Measurements from ENCODE around the gene KIF13A.
"Not testable (repeated sequence)": the region's sequence is repeated elsewhere in the genome, so short reads cannot be mapped to it uniquely, and the experiment has no call there.

Gene KIF13A

GRCh38 chr6:17790489-17790888 is 196.9 kb downstream of the KIF13A start:
- no peak for DNase-seq (ENCODE audit: low spot score)

DNA sequence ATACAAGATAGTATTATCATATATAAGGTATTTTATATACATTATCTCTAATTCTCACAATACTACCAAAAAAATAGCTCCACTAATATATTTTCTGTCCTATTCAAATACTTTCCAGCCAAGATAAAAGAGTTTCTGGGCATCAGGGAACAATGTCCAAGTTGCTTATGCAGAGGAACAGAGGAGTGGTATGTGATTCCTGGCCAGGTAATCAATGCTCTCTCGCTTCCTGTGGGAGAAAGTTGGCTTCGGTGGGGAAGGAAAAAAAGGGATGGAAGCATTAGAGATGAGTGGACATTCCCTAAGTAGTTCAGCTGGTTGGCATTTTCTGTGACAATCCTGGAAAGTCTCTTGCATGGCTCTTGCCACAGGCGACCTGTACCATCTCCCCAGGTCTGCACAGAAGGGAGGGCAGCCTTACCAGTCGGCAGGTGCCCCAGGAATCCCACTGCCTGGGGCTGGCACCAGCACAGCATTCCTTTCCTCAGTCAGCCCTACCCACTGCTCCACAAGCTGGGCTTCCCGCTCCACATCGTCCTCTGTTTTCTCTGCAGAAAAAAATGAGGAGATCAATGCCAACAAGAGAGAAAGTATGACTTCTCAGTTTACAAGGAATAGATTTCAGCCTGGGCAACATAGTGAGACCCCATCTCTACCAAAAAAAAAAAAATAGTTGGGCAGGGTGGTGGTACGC is 202.2 kb downstream of the KIF13A start:
- no peak for DNase-seq (ENCODE audit: low spot score)

DNA sequence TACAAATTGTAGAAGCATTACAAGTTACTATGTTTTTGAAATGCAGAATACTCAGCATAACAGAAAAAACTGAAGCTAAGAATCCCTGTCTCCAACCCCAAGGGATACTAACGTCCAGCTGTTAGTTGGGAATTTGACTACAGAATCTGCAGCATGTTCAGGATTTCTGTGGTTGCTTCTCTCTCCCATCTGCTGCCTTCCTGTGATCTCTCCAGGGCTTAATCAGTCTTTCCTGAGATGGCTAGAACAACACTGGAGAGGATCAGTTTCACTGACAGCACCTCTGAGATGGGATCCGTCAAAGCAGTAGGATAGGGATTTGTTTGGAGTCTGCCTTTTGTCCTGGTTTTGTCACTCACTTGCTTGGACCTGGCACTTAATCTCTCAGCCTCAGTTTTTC is 207.4 kb downstream of the KIF13A start:
- no peak for DNase-seq (ENCODE audit: low spot score)

GRCh38 chr6:17771609-17772008 is 215.8 kb downstream of the KIF13A start:
- DNase-seq (ENCODE audit: low spot score), result no peak

GRCh38 chr6:17768881-17769280 is 218.6 kb downstream of the KIF13A start:
- no peak for DNase-seq (ENCODE audit: low spot score)

- no peak for DNase-seq (ENCODE audit: low spot score)
Observed at GRCh38 chr6:17768388-17768787, 219.0 kb downstream of the KIF13A start.

- no peak for DNase-seq (ENCODE audit: low spot score)
Observed at GRCh38 chr6:17762651-17763050, 224.8 kb downstream of the KIF13A start.

DNA sequence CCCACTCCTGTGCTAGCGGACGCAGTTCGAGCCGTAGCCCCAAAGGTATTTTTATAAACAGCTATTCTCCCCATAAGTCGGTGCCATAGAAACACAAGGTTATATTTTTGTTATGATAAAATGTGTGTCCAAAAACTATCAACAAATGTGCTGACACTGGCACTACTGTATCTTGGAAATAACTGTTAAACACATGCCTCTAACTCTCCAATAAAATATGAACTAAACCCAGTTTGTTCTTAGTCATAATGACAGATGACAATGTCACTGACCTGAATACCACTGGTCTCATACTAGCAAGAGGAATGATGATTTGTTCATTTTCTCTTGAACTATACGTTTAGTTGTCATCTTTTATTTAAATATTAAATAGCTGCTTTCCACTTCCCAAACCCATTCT is 229.3 kb downstream of the KIF13A start:
- DNase-seq (ENCODE audit: low spot score), result no peak

DNA sequence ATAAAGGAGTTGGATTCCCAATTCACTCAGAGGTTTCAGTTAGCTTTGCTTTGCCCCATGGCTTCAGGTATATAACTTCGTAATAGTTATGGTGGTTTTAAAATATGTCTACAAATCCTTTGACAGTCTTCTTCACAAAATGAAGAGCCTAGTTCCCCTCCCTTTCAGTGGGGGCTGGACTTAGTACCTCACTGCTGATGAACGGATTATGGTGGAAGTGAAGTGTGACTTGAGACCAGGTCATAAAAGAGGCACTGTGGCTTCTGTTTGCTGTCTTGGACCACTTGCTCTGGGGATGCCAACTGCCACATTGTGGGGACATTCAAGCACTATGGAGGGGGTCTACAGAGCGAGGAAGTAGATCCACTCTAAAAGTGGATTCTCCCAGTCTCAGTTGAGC is 233.2 kb downstream of the KIF13A start:
- DNase-seq (ENCODE audit: low spot score), result no peak

GRCh38 chr6:17745324-17745723 is 242.1 kb downstream of the KIF13A start:
- DNase-seq (ENCODE audit: low spot score), result not testable (repeated sequence)

GRCh38 chr6:17744757-17745308 is 242.6 kb downstream of the KIF13A start:
- not testable (repeated sequence) for DNase-seq (ENCODE audit: low spot score)

DNA sequence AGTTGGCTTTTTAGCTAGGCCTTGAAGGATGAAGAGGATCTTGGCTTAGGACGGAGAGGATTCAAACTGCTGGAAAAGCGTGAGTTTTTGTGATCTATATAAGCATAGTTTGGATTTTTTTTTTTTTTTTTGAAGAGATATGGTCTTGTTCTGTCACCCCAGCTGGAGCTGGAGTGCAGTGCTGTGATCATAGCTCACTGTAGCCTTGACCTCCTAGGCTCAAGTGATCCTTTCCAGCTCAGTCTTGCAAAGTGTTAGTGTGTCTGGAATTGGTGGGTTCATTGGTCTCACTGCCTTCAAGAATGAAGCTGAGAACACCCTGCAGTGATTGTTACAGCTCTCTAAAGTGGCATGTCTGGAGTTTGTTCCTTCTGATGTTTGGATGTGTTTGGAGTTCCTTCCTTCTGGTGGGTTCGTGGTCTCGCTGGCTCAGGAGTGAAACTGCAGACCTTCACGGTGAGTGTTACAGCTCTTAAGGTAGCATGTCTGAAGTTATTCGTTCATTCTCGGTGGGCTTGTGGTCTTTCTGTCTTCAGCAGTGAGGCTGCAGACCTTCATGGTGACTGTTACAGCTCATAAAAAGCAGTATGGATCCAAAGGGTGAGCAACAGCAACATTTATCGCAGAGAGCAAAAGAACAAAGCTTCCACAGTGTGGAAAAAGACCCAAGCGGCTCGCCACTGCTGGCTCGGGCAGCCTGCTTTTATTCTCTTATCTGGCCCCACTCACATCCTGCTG is 243.2 kb downstream of the KIF13A start:
- DNase-seq (ENCODE audit: low spot score), result no peak

- DNase-seq (ENCODE audit: low spot score), result no peak
Observed at GRCh38 chr6:17741507-17741906, 245.9 kb downstream of the KIF13A start.

DNA sequence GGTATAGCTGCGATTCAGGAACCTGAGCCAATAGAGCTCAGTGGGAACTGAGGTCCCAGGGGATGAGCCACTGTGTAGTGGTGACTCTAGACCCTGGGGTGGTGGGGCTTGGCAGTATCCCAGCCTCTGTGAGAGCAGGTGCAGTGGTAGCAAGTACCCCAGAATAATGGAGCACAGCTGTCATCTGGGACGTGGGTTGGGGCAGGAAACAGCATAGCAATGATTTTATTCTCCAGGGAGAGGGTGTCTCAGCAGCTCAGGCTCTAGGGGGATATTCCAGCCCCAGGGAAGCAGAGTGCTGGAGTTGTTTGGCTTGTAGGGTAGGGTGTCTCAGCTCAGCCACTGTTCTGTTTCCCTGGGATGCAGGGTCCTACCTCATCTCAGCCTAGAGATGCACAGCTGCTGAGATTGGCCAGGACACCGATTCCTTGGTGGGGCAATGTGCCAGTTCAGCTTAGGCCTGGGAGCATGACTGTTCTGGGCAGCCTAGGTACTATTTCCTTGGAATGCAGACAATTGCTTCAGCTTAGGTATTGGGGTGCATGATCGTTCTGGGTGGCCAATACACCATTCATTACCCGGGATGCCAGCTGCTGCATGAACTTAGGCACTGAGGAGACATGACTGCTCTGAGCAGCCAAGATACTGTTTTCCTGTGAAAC is 246.7 kb downstream of the KIF13A start:
- DNase-seq (ENCODE audit: low spot score), result no peak

GRCh38 chr6:17737704-17738252 is 249.7 kb downstream of the KIF13A start:
- no peak for DNase-seq (ENCODE audit: low spot score)

- not testable (repeated sequence) for DNase-seq (ENCODE audit: low spot score)
Observed at GRCh38 chr6:17735311-17735710, 252.1 kb downstream of the KIF13A start.

DNA sequence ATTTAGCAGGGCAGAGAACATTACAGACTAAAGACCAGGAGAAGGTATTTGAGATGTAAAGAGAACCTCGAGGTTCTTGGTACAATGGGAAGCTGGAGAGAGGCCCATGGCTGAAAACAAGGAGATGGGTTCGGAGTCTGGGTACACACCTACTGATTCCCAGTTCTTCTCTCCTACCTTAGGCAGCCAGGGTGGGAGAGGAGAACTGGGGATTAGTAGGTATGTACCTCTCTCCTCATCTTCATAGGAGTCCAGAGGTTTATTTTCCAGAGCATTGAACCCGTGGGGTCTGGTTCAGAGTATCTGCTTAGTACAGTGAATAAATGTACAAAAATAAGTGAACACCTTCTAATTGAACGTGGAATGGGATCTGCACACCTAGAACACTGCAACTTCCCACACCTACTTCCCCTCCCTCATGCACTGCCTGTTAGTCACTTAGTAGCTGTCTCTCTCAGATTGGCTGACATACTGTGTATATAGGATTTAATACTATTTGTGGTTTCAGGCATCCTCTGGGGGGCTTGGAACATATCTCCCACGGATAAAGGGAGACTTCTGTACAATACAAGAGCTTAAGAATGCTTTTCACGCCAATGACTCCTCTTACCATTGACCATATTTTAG is 257.2 kb downstream of the KIF13A start:
- DNase-seq (ENCODE audit: low spot score), result no peak

DNA sequence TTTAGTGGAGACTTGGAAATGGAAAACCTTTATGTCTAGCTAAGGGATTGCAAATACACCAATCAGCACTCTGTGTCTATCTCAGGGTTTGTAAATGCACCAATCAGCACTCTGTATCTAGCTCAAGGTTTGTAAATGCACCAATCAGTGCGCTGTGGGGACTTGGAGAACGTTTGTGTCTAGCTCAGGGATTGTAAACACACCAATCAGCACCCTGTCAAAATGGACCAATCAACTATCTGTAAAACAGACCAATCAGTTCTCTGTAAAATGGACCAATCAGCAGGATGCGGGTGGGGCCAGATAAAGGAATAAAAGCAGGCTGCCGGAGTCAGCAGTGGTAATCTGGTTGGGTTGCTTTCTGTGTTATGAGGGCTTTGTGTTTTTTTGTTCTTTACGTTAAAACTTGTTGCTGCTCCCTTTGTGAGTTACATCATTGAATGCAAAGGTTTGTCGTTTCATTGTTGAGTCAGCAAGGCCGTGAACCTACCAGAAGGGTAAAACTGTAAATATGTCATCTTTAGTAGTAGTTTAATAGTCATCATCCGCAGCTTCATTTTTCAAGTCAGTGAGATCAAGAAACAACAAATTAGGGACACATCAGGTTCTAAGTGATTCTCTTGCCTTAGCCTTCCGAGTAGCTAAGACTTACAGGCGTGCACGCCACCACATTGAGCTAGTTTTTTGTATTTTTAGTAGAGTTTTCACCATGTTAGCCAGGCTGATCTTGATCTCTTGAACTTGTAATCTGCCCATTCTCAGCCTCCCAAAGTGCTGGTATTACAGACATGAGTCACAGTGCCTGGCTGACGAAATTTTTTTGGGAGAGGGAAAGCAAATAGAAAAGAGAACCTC is 258.0 kb downstream of the KIF13A start:
- no peak for DNase-seq (ENCODE audit: low spot score)

- no peak for DNase-seq (ENCODE audit: low spot score)
Observed at GRCh38 chr6:17728551-17729222, 258.7 kb downstream of the KIF13A start.

- DNase-seq (ENCODE audit: low spot score), result no peak
Observed at GRCh38 chr6:17725083-17725482, 262.4 kb downstream of the KIF13A start.

DNA sequence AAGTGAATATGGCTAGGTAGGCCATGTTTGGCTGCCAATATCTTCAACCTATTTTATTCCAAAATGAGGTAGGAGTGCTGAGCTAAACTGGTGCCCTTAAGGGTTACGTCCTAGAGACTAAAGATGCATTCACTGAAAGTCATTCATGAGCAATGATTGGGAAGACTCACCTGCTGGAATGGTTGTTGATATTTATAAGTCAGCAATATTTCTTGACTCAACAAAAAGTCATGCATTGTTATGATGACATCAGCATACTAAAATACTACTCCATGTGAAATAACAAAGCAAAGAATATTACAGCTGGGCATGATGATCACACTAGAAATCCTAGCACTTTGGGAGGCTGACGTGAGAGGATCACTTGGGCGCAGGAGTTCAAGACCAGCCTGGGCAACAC is 263.1 kb downstream of the KIF13A start:
- DNase-seq (ENCODE audit: low spot score), result no peak

Measured in cerebellar cortex (tissue), 1 donor.